ENCODE measurements around the gene SPHK2.
"Not testable (repeated sequence)": the region's sequence is repeated elsewhere in the genome, so short reads cannot be mapped to it uniquely, and the experiment has no call there.

SPHK2 gene

DNA sequence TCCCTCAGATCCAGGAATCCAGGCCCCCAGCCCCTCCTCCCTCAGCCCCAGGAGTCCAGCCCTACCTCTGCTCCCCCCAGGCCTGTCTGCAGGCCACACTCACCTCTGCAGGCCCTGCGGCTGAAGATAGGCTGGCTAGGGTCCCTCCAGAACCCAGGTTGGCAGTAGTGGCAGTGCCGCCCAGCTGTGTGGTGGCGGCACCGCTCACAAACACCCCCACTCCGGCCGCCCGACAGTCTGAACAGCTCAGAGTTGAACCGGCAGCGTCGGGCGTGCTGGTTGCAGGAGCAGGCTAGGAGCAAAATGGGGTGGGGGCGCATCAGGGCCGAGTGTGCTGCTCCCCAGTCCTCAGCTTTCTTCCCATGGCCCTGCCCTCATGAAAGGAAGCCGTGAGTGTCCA is 45.2 kb downstream of the SPHK2 start:
- DNase-seq: no peak

DNA sequence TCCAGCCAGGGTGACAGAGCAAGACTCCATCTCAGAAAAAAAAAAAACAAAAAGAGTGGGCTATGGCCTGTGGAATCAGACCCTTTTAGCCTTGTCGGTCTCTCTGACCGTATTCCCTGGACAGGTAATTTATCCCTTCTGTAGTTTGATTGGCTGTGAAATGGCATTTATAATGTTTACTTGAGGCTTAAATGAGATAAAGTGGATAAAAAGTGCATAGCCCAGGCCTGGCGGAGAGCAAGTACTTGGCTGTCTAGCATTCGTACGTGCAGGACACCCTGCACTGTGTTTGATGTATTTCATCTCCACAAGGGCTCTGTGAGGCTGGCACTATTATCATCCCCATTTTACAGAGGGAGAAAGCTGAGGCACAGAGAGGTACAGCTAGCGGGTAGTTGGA is 46.5 kb downstream of the SPHK2 start:
- no peak for DNase-seq

DNA sequence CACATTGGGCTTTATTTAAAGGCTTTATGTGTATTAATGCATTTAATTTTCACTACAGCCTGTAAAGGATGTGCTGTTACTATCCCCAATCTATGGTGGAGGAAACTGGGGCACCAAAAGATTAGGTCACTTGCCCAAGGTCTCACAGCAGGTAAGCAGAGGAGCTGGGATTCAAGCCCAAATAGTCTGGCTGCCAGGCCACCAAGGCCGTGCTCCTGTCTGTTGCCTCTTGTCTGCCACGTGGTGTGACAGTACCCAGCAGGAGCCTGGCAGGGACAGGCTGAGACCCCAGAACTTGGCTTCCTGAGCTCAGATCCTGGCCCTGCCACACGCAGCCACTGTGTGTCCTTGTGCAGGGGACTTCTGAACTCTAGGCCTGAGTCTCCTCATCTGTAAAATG is 49.0 kb downstream of the SPHK2 start:
- no peak for DNase-seq

DNA sequence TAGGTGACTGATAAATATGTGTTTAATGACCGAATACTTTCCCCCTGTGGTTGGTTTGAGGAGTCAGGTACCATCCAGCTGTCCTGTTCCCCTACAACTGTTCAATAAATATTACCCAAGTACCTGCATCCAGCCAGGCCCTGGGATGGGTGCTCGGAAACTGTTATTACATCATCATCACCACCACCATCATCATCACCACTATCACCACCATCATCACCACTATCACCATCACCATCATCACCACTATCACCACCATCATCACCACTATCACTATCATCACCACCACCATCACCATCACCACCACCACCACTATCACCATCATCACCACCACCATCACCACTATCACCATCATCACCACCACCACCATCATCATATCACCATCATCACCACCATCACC is 49.5 kb downstream of the SPHK2 start:
- DNase-seq: no peak

DNA sequence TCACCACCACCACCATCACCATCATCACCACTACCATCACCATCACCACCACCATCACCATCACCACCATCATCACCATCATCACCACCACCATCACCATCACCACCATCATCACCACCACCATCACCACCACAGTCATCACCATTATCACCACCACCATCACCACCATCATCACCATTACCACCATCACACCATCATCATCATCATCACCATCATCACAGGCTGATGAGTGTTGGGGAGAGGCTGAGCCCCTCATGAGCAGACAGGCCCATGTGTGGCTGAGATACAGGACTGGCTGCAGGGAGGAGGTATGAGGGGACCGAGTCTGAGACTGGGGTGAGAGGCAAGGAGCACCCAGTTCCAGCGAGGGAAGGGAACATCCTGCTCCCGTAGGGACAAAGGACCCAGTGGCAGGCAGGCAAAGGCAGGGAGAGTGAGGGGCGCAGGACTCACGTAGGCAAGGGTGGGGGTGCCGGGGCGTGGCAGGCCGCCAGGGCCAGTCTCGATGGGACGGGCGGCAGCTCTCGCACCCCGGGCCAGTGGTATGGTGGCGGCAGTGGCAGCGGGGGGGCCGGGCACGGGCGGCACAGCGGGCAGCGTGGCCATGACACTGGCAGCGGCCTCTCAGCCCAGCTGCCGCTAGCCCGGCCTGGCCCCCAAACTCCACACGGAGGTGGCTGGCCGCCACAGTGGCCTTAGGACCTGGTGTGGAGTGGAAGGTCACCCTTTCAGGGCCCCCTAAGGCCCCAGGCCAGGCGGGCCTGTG is 50.8 kb downstream of the SPHK2 start:
- DNase-seq: no peak

DNA sequence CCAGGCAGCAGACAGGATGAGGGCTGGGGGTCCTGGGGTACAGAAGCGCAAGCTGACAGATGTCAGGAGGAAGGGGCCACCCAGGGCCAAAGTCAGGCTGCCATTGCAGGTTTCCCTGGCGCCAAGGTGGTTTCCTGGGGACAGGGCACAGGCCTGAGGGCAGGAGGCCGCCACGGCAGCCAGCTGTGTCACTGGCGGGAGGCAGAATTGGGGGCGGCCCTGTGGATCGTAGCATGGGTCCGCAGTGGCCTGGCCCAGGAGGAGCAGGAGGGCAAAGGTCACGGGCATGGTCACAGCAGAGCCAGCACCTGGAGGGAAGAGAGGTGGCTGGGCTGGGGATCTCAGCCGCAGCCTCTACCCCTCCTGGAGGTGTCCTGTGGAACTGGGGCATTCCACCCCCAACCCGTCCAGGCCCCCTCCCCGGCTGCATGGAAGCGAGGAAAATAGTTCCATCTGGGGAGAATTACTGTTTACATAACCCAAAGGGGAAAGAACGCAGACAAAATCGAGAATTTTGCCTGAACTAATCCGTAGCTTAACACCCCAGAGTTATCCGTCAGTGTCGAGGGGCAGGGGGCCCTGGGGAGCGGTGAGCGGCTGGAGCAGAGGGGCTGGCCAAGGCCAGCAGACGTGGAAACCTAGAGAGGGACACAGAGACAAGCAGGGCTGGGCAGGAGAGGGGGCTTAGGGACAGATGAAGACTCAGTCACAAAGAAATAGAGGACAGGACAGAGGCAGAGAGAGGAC is 51.6 kb downstream of the SPHK2 start:
- DNase-seq: no peak

DNA sequence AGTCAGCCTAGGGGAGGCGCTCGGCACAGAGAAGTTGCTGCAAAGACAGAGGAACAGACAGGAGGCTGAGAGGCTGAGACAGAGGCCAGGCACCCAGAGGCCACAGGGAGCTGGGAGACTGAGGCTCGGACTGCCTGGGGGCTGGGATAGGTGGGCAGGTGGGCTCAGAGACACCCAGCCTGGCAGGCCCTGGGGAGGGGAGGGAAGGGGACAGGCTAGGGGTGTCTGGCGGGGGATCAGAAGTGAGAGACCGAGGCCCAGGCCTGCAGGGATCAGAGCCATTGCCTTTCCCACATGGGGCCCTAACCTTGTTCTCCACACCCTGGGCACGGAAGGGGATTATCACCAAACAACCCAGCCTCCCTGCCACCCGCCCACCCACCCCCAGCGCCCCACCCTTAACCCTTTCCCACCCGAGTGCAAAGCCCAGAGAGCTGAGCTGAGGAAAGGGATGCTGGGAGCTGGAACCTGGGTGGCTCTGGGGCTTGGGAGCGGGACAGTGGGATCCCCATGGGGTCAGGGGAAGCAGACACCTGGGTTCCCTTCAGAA is 52.2 kb downstream of the SPHK2 start:
- DNase-seq: peak; percentile 67

DNA sequence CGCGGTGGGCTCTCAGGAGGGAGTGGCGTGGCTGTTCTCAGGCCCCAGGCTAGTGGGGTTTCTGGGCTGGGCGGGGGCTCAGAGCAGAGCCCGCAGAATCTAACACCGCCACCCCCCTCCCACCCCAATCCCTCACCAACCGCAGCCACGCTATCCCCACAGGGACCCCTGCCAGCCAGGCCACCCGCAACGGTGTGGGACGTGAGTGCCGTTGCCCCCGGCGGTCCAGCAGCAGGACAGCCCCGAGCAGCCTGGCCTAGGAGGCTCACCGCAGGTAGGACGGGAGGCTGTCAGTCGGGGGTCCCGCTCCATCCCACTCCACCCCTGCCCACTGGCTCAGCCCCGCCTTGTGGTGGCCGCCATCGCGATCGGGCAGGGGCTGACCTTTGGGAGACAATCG is 53.7 kb downstream of the SPHK2 start, which contains the start of gene NTN5:
Gene NTN5 (minus strand): TSS at position 24 of the 400 bp plus-strand sequence. CDS start 2,031 bp downstream, outside the sequence.
- DNase-seq: no peak

DNA sequence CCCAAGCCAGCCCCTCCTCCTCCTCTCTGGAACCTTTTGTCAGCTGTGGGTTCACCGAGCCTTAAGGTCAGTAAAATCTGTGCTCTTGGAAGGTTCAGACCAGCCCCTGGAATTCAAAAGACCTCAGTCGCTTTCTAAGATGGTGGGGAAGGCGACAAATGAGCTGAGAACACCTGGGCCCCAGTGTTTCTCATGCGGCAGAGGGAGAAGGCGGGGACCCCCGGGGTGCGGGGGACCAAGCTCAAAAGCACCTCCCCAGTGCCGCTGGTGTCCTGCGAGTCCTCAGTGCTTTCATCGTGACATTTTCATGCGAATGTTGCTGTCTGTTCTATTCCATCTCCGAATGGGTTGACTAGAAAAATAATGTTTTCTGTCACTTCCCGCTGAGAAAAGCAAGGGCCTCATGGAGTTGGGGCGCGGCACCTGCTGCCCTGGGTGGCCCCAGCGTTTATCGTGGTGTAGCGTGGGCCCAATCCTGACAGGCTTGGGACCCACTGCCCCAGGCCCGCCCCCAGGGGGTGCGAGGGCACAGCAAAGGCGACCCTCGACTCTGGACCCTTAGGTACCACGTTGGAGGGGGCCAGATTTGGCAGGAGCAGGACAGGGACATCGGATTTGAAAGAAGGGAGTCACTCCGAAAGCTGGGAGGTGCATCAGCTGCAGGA is 54.3 kb downstream of the SPHK2 start:
- no peak for DNase-seq

DNA sequence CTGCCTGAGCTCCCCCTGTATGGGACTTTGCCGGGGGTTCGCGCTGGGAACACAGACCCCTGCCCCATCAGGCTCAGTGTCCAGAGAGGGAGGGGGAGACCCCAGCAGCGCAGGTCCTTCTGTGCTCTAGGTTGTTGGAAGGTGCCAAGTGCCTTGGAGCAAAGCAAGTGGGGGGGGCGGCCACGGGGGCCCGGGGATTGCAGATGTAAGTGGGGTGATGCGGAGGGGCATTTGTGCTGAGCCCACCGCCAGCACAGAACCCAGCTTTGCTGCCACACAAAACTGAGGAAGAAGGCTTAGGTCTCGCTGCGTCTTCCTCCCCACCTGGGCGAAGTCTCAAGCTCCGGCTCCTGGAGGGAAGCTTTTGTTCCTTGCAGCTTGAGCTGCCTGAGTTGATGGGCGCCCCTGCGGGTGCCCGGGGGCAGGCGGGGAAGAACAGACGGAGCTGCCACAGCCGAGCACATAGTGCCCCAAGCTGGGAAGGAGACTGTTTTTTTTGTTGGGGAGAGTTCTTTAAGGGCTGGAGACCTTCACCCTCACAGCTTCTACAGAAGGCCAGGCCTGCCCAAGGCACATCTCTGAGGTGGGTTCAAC is 55.0 kb downstream of the SPHK2 start:
- no peak for DNase-seq

DNA sequence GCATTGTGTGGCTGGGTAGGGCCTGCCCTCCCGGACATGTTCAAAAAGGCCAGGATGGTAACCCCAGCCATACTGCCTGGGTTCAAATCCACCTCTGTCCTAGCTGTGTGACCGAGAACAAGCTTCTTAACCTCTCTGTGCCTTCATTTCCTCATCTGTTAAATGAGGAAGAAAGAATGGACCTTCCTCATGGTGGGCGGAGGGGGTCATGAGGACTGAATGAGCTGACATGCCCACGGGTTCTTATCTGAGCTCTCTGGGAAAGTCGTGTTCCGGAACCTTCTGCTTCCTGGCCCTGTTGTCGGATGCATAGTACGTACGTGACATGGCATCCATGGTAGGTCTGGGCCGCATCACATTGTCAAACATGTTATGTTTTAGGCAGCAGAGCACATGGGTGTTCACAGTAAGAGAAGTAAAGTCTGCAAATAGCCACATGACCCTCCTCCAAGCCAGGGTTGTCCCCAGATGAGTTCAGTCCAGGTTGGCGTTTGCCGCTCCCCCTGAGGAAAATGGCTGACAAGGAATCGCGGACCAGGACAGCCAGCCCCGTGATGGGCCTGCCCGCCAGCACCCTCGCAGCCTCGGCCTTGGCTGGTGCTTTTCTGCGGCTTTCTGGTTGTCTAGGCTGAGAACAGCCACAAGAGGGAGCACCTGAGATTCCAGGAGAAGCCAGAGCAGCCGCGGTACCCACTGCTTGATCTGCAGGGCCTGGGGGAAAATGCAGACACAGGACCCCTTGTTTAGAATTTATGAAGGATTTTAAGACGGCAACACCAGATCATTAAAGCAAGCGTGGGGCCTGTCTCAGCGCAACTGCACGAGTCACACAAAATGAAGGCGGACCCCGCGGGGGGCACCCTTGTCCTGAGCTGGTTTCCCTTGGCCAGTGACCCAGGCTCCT is 55.9 kb downstream of the SPHK2 start:
- DNase-seq: peak; percentile 72

DNA sequence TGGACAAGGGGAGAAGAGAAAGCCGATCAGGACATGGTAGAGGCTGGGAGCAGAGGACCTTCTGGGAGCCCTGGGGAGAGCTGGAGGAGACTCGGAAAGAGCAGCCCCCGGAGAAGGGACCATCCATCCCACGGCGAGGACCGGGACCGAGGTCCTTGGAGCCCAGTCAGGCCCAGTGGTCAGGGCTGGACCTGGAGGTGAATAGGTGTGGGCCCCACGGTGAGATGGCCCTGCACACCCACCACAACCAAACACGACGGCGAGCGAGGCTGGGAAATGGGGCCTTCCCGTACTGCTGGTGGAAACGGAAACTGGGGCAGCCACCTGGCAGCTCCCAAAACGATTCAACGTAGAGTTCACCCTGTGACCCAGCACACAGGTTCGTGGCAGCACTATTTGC is 57.2 kb downstream of the SPHK2 start:
- DNase-seq: no peak

DNA sequence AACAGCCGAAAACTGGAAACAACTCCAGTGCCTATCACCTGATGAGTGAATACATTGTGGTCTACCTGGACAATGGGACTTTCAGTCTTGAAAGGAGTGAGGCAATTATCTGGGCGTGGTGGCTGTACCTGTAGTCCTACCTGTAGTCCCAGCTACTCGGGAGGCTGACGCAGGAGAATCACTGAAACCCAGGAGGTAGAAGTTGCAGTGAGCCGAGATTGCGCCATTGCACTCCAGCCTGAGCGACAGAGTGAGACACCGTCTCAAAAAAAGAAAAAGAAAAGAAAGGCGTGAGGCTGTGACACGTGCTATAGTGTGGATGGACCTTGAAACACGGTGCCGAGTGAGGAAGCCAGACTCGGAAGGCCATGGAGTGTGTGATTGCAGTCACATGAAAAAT is 57.6 kb downstream of the SPHK2 start:
- DNase-seq: no peak

DNA sequence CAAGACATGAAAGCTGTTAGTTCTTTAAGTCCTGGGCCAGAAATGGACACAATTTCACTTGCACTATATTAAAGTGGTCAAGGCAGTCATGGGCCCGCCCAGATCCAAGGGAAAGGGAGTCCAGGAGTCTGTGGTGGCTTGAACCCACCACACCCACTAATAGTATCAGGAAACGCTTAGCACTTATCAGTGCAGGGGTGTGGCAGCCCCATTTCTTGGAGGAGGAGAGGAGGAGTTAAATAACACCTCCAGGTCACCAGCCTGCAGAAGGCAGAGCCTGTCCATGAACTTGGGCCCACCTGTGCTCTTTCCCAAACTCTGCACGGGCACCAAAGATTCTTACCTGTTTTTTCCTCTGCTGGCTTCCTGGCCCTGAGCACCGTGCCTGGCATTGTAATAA is 58.9 kb downstream of the SPHK2 start:
- DNase-seq: no peak

DNA sequence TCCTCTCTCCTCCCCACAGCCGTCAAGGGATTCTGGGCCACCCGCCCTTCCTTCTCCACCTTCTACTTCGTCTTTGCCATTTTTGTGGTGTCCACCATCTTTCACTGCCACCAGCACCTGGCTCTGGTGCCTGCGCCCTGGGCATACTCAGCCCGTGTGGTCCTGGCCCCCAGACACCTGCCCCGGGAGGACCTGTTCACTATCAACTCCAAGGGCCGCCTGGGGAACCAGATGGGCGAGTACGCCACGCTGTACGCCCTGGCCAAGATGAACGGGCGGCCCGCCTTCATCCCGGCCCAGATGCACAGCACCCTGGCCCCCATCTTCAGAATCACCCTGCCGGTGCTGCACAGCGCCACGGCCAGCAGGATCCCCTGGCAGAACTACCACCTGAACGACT is 60.7 kb downstream of the SPHK2 start:
- DNase-seq: not testable (repeated sequence)
